ENCODE measurements around the gene PRKCG.

The PRKCG gene

GRCh38 chr19:53882391-53883050, 524 bp downstream of the PRKCG start:
- no peak for DNase-seq (ENCODE audit: insufficient read length, low spot score)
- FAIRE-seq, result no peak
- no peak for TF ChIP-seq CTCF (IDR thresholded peaks at IDR 0.05; ENCODE audit: insufficient read depth, missing control alignments)

- DNase-seq (ENCODE audit: insufficient read length, low spot score), result no peak
- no peak for TF ChIP-seq CTCF (IDR thresholded peaks at IDR 0.05; ENCODE audit: insufficient read depth, missing control alignments)
- no peak for FAIRE-seq
Measured at GRCh38 chr19:53883231-53883661, 1.2 kb downstream of the PRKCG start.

- no peak for TF ChIP-seq CTCF (IDR thresholded peaks at IDR 0.05; ENCODE audit: insufficient read depth, missing control alignments)
- FAIRE-seq, result no peak
Measured at GRCh38 chr19:53883741-53884140, 1.7 kb downstream of the PRKCG start.

GRCh38 chr19:53884256-53884655, 2.3 kb downstream of the PRKCG start:
- FAIRE-seq (no peak), DNase-seq (ENCODE audit: insufficient read length, low spot score) (no peak)
- TF ChIP-seq CTCF (IDR thresholded peaks at IDR 0.05; ENCODE audit: insufficient read depth, missing control alignments), result no peak

More at GRCh38 chr19:53883741-53884140, 1.7 kb downstream of the PRKCG start:
- no peak for DNase-seq (ENCODE audit: insufficient read length, low spot score)

- TF ChIP-seq CTCF (IDR thresholded peaks at IDR 0.05; ENCODE audit: insufficient read depth, missing control alignments), result no peak
- no peak for DNase-seq (ENCODE audit: insufficient read length, low spot score)
- FAIRE-seq, result no peak
Measured at GRCh38 chr19:53885036-53885435, 3.0 kb downstream of the PRKCG start.

- no peak for TF ChIP-seq CTCF (IDR thresholded peaks at IDR 0.05; ENCODE audit: insufficient read depth, missing control alignments)
- FAIRE-seq, result no peak
- no peak for DNase-seq (ENCODE audit: insufficient read length, low spot score)
Measured at GRCh38 chr19:53892301-53892980, 10.4 kb downstream of the PRKCG start.

GRCh38 chr19:53892981-53893325, 11.0 kb downstream of the PRKCG start:
- no peak for FAIRE-seq
- DNase-seq (ENCODE audit: insufficient read length, low spot score), result no peak
- TF ChIP-seq CTCF (IDR thresholded peaks at IDR 0.05; ENCODE audit: insufficient read depth, missing control alignments), result no peak

Data from D721Med (cell line).